ENCODE data around the gene PSORS1C2.

PSORS1C2 gene

GRCh38 chr6:31103136-31103535 lies 35.7 kb downstream of the PSORS1C2 start:
- Histone ChIP-seq H3K27ac (replicated peaks) (no peak overlapping the region), H3K27me3 (ENCODE audit: insufficient read depth, poor library complexity, severe bottlenecking) (no peaks in the 10 kb centered on the region), H3K4me3 (replicated peaks; ENCODE audit: insufficient read depth, low read length) (no peak overlapping the region)
- TF ChIP-seq, protein P1, sequence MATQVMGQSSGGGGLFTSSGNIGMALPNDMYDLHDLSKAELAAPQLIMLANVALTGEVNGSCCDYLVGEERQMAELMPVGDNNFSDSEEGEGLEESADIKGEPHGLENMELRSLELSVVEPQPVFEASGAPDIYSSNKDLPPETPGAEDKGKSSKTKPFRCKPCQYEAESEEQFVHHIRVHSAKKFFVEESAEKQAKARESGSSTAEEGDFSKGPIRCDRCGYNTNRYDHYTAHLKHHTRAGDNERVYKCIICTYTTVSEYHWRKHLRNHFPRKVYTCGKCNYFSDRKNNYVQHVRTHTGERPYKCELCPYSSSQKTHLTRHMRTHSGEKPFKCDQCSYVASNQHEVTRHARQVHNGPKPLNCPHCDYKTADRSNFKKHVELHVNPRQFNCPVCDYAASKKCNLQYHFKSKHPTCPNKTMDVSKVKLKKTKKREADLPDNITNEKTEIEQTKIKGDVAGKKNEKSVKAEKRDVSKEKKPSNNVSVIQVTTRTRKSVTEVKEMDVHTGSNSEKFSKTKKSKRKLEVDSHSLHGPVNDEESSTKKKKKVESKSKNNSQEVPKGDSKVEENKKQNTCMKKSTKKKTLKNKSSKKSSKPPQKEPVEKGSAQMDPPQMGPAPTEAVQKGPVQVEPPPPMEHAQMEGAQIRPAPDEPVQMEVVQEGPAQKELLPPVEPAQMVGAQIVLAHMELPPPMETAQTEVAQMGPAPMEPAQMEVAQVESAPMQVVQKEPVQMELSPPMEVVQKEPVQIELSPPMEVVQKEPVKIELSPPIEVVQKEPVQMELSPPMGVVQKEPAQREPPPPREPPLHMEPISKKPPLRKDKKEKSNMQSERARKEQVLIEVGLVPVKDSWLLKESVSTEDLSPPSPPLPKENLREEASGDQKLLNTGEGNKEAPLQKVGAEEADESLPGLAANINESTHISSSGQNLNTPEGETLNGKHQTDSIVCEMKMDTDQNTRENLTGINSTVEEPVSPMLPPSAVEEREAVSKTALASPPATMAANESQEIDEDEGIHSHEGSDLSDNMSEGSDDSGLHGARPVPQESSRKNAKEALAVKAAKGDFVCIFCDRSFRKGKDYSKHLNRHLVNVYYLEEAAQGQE (IDR thresholded peaks at IDR 0.05; ENCODE audit: insufficient replicate concordance, low read depth) = no peak
- TF ChIP-seq SPI1 (IDR thresholded peaks at IDR 0.05; ENCODE audit: borderline replicate concordance, low read depth) (no peak), POLR2AphosphoS5 (IDR thresholded peaks at IDR 0.05; ENCODE audit: low read depth) (no peak), GABPA (IDR thresholded peaks at IDR 0.05; ENCODE audit: low read depth) (no peak), CTCF (IDR thresholded peaks at IDR 0.05; ENCODE audit: insufficient read depth, low read length) (no peak)
- DNase-seq (ENCODE audit: low read depth in 1 of 2, low spot score in 1 of 2) = no peak

DNA sequence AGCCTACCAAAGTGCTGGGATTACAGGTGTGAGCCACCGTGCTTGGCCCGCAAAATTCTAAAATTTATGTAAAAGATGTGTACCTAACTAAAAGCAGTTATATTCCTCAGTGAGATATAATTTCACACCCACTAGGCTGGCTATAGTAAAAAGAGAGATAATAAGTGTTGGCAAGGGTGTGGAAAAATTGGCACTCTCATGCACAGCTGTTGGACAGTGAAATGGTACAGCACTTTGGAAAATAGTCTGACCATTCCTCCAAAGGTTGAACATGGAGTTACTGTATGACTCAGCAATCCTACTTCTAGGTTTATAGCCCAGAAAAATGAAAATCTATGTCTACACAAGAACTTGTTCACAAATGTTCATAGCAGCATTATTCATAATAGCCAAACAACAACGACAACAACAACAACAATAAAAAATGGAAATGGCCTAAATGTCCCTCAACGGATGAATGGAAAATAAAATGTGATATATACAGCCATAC lies 40.4 kb downstream of the PSORS1C2 start:
- DNase-seq (ENCODE audit: low read depth in 1 of 2, low spot score in 1 of 2) = no peak
- no peak overlapping the region for H3K27ac ChIP-seq (replicated peaks)
- TF ChIP-seq CTCF (IDR thresholded peaks at IDR 0.05; ENCODE audit: insufficient read depth, low read length) (no peak), GABPA (IDR thresholded peaks at IDR 0.05; ENCODE audit: low read depth) (no peak), POLR2AphosphoS5 (IDR thresholded peaks at IDR 0.05; ENCODE audit: low read depth) (no peak), SPI1 (IDR thresholded peaks at IDR 0.05; ENCODE audit: borderline replicate concordance, low read depth) (no peak)
- TF ChIP-seq, protein P1 (IDR thresholded peaks at IDR 0.05; ENCODE audit: insufficient replicate concordance, low read depth) = no peak

GRCh38 chr6:31096656-31097055 lies 42.2 kb downstream of the PSORS1C2 start:
- no peaks in the 10 kb centered on the region for H3K27me3 ChIP-seq (ENCODE audit: insufficient read depth, poor library complexity, severe bottlenecking)
- no peak overlapping the region for H3K4me3 ChIP-seq (replicated peaks; ENCODE audit: insufficient read depth, low read length)
- DNase-seq (ENCODE audit: low read depth in 1 of 2, low spot score in 1 of 2) = no peak
- H3K27ac ChIP-seq (replicated peaks) = no peak overlapping the region
- TF ChIP-seq, protein P1 (IDR thresholded peaks at IDR 0.05; ENCODE audit: insufficient replicate concordance, low read depth) = no peak
- TF ChIP-seq CTCF (IDR thresholded peaks at IDR 0.05; ENCODE audit: insufficient read depth, low read length) = no peak
- no peak for TF ChIP-seq POLR2AphosphoS5 (IDR thresholded peaks at IDR 0.05; ENCODE audit: low read depth)
- no peak for TF ChIP-seq SPI1 (IDR thresholded peaks at IDR 0.05; ENCODE audit: borderline replicate concordance, low read depth)
- no peak for TF ChIP-seq GABPA (IDR thresholded peaks at IDR 0.05; ENCODE audit: low read depth)

More for the DNA sequence above, 40.4 kb downstream of the PSORS1C2 start:
- no peak overlapping the region for H3K4me3 ChIP-seq (replicated peaks; ENCODE audit: insufficient read depth, low read length)
- no peaks in the 10 kb centered on the region for H3K27me3 ChIP-seq (ENCODE audit: insufficient read depth, poor library complexity, severe bottlenecking)
